ENCODE results near the gene LAIR2.
"Not testable (repeated sequence)": the region's sequence is repeated elsewhere in the genome, so short reads cannot be mapped to it uniquely, and the experiment has no call there.

The LAIR2 gene

DNA sequence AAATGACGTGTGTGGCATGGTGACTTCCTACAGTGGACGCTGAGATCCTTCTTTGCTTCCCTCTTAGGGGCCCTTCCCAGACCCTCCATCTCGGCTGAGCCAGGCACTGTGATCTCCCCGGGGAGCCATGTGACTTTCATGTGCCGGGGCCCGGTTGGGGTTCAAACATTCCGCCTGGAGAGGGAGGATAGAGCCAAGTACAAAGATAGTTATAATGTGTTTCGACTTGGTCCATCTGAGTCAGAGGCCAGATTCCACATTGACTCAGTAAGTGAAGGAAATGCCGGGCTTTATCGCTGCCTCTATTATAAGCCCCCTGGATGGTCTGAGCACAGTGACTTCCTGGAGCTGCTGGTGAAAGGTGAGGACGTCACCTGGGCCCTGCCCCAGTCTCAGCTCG, 5.2 kb downstream of the LAIR2 start:
- H3K36me3 ChIP-seq (ENCODE audit: low read depth): no peaks in the 10 kb centered on the region
- DNase-seq (ENCODE audit: low spot score) (no peak), ATAC-seq (ENCODE audit: low read depth) (no peak)
- H3K9me3 ChIP-seq (ENCODE audit: severe bottlenecking): no peaks in the 10 kb centered on the region
- no peak for TF ChIP-seq CTCF (IDR thresholded peaks at IDR 0.05; ENCODE audit: poor library complexity, severe bottlenecking)
- no peak overlapping the region for H3K4me3 ChIP-seq (ENCODE audit: severe bottlenecking)
- peaks cover 10% of the 10 kb centered on the region for H3K4me1 ChIP-seq (ENCODE audit: insufficient read depth, poor library complexity, severe bottlenecking)
- no peaks in the 10 kb centered on the region for H3K27me3 ChIP-seq (ENCODE audit: insufficient read depth, poor library complexity, severe bottlenecking)
- no peak overlapping the region for H3K27ac ChIP-seq (ENCODE audit: poor library complexity, severe bottlenecking)

DNA sequence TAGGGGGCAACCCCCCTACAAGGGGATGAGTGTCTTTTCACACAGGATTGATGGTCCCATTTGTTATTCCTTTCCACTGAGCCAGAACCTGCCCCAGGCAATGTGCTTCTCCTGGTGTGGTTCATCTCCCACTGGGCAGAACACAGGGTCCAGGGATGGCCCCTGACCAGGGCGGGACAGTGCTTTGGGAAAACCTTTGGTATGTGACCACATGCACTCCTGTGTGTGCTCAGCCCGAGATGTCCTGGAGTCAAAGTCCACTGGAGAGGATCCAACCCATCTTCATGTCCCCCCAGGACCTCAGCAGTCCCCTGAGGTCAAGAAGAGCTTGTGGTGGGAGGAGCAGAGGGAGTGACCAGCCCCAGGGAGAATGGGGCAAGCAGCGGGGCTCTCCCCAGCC, 5.9 kb downstream of the LAIR2 start:
- not testable (repeated sequence) for H3K4me3 ChIP-seq (ENCODE audit: severe bottlenecking); H3K36me3 ChIP-seq (ENCODE audit: low read depth); ATAC-seq (ENCODE audit: low read depth); DNase-seq (ENCODE audit: low spot score); H3K9me3 ChIP-seq (ENCODE audit: severe bottlenecking); H3K27ac ChIP-seq (ENCODE audit: poor library complexity, severe bottlenecking); H3K27me3 ChIP-seq (ENCODE audit: insufficient read depth, poor library complexity, severe bottlenecking)
- peaks cover 10% of the 10 kb centered on the region for H3K4me1 ChIP-seq (ENCODE audit: insufficient read depth, poor library complexity, severe bottlenecking)

- H3K4me3 ChIP-seq (ENCODE audit: severe bottlenecking); H3K27me3 ChIP-seq (ENCODE audit: insufficient read depth, poor library complexity, severe bottlenecking); DNase-seq (ENCODE audit: low spot score); H3K36me3 ChIP-seq (ENCODE audit: low read depth); ATAC-seq (ENCODE audit: low read depth); H3K27ac ChIP-seq (ENCODE audit: poor library complexity, severe bottlenecking); H3K9me3 ChIP-seq (ENCODE audit: severe bottlenecking): not testable (repeated sequence)
- peaks cover 10% of the 10 kb centered on the region for H3K4me1 ChIP-seq (ENCODE audit: insufficient read depth, poor library complexity, severe bottlenecking)
These were observed 6.7 kb downstream of the LAIR2 start for GRCh38 chr19:54509200-54509940.

DNA sequence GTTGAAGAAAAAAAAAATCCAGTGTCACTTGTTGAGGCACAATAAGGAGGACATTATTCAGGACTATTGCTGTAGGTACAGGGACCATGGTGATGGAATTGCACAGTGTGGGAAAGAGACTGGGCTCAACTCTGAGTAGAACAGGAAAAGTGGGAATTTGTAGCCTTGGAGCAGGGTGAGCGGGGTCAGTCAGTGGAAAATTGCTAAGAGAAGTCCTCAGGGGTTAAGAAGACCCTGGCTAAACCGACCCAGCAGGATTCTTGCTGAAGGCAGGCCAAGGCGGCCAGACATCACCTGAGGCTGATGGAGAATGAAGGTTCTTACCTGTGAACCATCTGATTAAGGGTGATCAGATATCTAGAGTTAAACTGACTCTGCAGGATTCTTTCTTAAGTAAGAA, 12.5 kb downstream of the LAIR2 start:
- no peaks in the 10 kb centered on the region for H3K27me3 ChIP-seq (ENCODE audit: insufficient read depth, poor library complexity, severe bottlenecking)
- H3K4me1 ChIP-seq (ENCODE audit: insufficient read depth, poor library complexity, severe bottlenecking): no peaks in the 10 kb centered on the region
- no peaks in the 10 kb centered on the region for H3K36me3 ChIP-seq (ENCODE audit: low read depth)
- no peak for TF ChIP-seq CTCF (IDR thresholded peaks at IDR 0.05; ENCODE audit: poor library complexity, severe bottlenecking)
- H3K4me3 ChIP-seq (ENCODE audit: severe bottlenecking): no peak overlapping the region
- ATAC-seq (ENCODE audit: low read depth) (no peak), DNase-seq (ENCODE audit: low spot score) (no peak)
- H3K9me3 ChIP-seq (ENCODE audit: severe bottlenecking): no peaks in the 10 kb centered on the region
- H3K27ac ChIP-seq (ENCODE audit: poor library complexity, severe bottlenecking): no peak overlapping the region

- no peak for TF ChIP-seq CTCF (IDR thresholded peaks at IDR 0.05; ENCODE audit: poor library complexity, severe bottlenecking)
- Histone ChIP-seq H3K27ac (ENCODE audit: poor library complexity, severe bottlenecking) (no peak overlapping the region), H3K36me3 (ENCODE audit: low read depth) (no peaks in the 10 kb centered on the region), H3K9me3 (ENCODE audit: severe bottlenecking) (no peaks in the 10 kb centered on the region), H3K4me3 (ENCODE audit: severe bottlenecking) (no peak overlapping the region), H3K27me3 (ENCODE audit: insufficient read depth, poor library complexity, severe bottlenecking) (no peaks in the 10 kb centered on the region), H3K4me1 (ENCODE audit: insufficient read depth, poor library complexity, severe bottlenecking) (no peaks in the 10 kb centered on the region)
- DNase-seq (ENCODE audit: low spot score): no peak
- ATAC-seq (ENCODE audit: low read depth): peak; percentile 50; the same call in 1 of the 3 replicates
These were observed 14.9 kb downstream of the LAIR2 start for GRCh38 chr19:54517483-54517882.

DNA sequence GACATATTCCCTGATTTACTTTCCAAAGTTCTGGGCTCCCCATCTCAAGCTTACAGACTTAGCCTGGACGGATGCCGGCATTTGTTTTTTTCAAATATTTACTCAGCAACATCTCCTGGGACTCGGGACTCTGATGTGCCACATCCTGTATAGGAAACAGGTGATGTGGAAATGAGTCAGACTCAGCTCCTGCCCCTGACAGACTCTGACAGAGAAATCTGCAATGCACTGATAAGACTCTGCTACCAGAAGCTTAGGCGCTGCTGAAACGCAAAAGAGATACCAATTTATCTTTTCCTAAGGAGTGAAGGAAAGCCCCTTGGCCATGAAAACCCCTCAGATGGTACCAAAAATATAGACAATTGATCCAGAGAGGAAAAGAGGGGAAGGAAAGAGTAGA, 16.2 kb downstream of the LAIR2 start:
- Histone ChIP-seq H3K9me3 (ENCODE audit: severe bottlenecking) (no peaks in the 10 kb centered on the region), H3K4me1 (ENCODE audit: insufficient read depth, poor library complexity, severe bottlenecking) (peaks cover 5% of the 10 kb centered on the region)

More for the DNA sequence above, 16.2 kb downstream of the LAIR2 start:
- Histone ChIP-seq H3K36me3 (ENCODE audit: low read depth) (no peaks in the 10 kb centered on the region), H3K27me3 (ENCODE audit: insufficient read depth, poor library complexity, severe bottlenecking) (no peaks in the 10 kb centered on the region), H3K27ac (ENCODE audit: poor library complexity, severe bottlenecking) (no peak overlapping the region), H3K4me3 (ENCODE audit: severe bottlenecking) (no peak overlapping the region)
- no peak for TF ChIP-seq CTCF (IDR thresholded peaks at IDR 0.05; ENCODE audit: poor library complexity, severe bottlenecking)
- no peak for DNase-seq (ENCODE audit: low spot score)
- ATAC-seq (ENCODE audit: low read depth): peak; percentile 81

Measured in RWPE2 (cell line).